ENCODE measurements around the gene ZNF705A.

DNA sequence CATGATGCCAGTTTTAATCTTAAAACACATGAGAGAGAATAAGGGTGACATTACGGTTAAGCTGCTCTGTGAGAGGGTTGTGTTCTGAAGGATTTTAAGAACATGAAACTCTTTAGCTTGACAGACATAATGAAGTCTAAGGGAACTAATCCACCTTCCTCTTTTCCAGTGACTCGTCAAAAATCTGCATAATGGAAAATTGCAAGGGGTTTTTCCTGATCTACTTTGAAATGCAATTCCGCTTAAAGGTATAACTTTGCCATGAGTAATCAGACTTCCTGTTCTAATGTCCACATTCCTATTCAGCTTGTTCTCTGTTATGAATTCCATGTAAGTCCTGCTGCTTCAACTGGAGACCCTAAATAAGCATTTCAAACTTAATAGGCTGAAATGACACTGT is at the start of gene ZNF705A:
- TF ChIP-seq, protein P1, sequence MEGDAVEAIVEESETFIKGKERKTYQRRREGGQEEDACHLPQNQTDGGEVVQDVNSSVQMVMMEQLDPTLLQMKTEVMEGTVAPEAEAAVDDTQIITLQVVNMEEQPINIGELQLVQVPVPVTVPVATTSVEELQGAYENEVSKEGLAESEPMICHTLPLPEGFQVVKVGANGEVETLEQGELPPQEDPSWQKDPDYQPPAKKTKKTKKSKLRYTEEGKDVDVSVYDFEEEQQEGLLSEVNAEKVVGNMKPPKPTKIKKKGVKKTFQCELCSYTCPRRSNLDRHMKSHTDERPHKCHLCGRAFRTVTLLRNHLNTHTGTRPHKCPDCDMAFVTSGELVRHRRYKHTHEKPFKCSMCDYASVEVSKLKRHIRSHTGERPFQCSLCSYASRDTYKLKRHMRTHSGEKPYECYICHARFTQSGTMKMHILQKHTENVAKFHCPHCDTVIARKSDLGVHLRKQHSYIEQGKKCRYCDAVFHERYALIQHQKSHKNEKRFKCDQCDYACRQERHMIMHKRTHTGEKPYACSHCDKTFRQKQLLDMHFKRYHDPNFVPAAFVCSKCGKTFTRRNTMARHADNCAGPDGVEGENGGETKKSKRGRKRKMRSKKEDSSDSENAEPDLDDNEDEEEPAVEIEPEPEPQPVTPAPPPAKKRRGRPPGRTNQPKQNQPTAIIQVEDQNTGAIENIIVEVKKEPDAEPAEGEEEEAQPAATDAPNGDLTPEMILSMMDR (conservative IDR thresholded peaks at IDR 0.05 in 1 of 2, IDR thresholded peaks at IDR 0.05 in 1 of 2; ENCODE audit: low read depth in 1 of 2, low read length in 2 of 2) = no peak
- no peak for TF ChIP-seq EZH2 (IDR thresholded peaks at IDR 0.05; ENCODE audit: low read length, missing control alignments)

Data from fibroblast of lung (primary cell).